OCI-LY7 (cell line): Measurements from ENCODE around the gene UBE3B. TPM values are rescaled to one million over a fixed set of nuclear protein-coding genes. Genes with fewer than 3 reads are reported as not detected.

Source experiments
- BruUV-seq: library from RNA; stranded (reverse); fragments of 400-500 nt; replicated peaks from 2 replicates; lab custom pipeline; 2021; lab: Mats Ljungman, UMichigan
- CTCF ChIA-PET: fragments of 300-600 bp; sonication (Branson Sonifier 250); formaldehyde crosslinking; loops from one replicate; lab custom pipeline; 2022; ENCODE audit warnings: antibody characterized with exemption; ENCODE audit not compliant: unreplicated experiment; lab: Charles Lee
- POLR2A ChIA-PET: fragments of 300-600 bp; sonication (Branson Sonifier 250); formaldehyde crosslinking; loops from one replicate; lab custom pipeline; 2022; ENCODE audit warnings: antibody characterized with exemption; lab: Charles Lee
- DNase-seq: peaks from one replicate; pipeline ENCODE4 v3.0.0-alpha.2; 2015; ENCODE audit warnings: low spot score
- H2AFZ ChIP-seq: fragments of 200-600 bp; sonication (generic), shearing (Covaris generic); 2 replicates; pipeline ENCODE4 v1.6.1; 2014; ENCODE audit warnings: mild to moderate bottlenecking, antibody characterized with exemption, low read length, moderate library complexity
- H3K27ac ChIP-seq: fragments of 200-600 bp; sonication (generic); 2 replicates; pipeline ENCODE4 v1.5.1; 2014; ENCODE audit warnings: mixed run types, low read depth, mild to moderate bottlenecking, moderate library complexity, low read length, inconsistent platforms; ENCODE audit not compliant: poor library complexity, severe bottlenecking
- H3K36me3 ChIP-seq: fragments of 200-600 bp; sonication (generic); 2 replicates; pipeline ENCODE4 v1.6.1; 2014; ENCODE audit warnings: mild to moderate bottlenecking, antibody characterized with exemption, low read length, moderate library complexity, mixed read lengths; ENCODE audit not compliant: insufficient read depth
- H3K4me1 ChIP-seq: fragments of 200-600 bp; sonication (generic); 2 replicates; pipeline ENCODE4 v1.5.1; 2014; ENCODE audit warnings: mild to moderate bottlenecking, low read length; ENCODE audit not compliant: insufficient read depth, poor library complexity, severe bottlenecking
- H3K4me2 ChIP-seq: fragments of 200-600 bp; sonication (generic); 2 replicates; pipeline ENCODE4 v1.6.1; 2014; ENCODE audit warnings: mild to moderate bottlenecking, low read length
- H3K4me3 ChIP-seq: fragments of 200-600 bp; sonication (generic); 2 replicates; pipeline ENCODE4 v1.5.1; 2014; ENCODE audit warnings: mild to moderate bottlenecking, low read depth, low read length; ENCODE audit not compliant: poor library complexity, severe bottlenecking
- H3K79me2 ChIP-seq: fragments of 200-600 bp; sonication (generic); 2 replicates; pipeline ENCODE4 v1.6.1; 2016; ENCODE audit warnings: low read depth, mild to moderate bottlenecking, low read length, moderate library complexity, mixed read lengths; ENCODE audit not compliant: insufficient read depth
- H3K9me2 ChIP-seq: fragments of 200-600 bp; sonication (generic); 2 replicates; pipeline ENCODE4 v1.6.1; 2016; ENCODE audit warnings: mild to moderate bottlenecking, low read length, mixed read lengths; ENCODE audit not compliant: insufficient read depth
- H3K9me3 ChIP-seq: fragments of 200-600 bp; sonication (generic); 2 replicates; pipeline ENCODE4 v1.6.1; 2014; ENCODE audit warnings: mild to moderate bottlenecking, mixed run types, low read length, mixed read lengths
- H4K20me1 ChIP-seq: fragments of 200-600 bp; sonication (generic); 2 replicates; pipeline ENCODE4 v1.6.1; 2014; ENCODE audit warnings: mild to moderate bottlenecking, antibody characterized with exemption, low read length, moderate library complexity, mixed read lengths; ENCODE audit not compliant: insufficient read depth
- EZH2phosphoT487 ChIP-seq: fragments of 200-600 bp; sonication (generic); IDR thresholded peaks from 2 replicates; pipeline ENCODE4 v1.6.1; 2018; ENCODE audit warnings: low read depth, borderline replicate concordance, mild to moderate bottlenecking, mixed run types, antibody characterized with exemption, low read length, moderate library complexity, mixed read lengths
- intact Hi-C: fragments of 100-400 bp; cut with micrococcal nuclease; formaldehyde crosslinking; loops from one replicate; pipeline ENCODE4 v1.10.0; 2022; ENCODE audit not compliant: unreplicated experiment
- total RNA-seq, 2 experiments: library from RNA; depleted of rRNA in 1 of 2; stranded (reverse); fragments of >200 nt in 1 of 2; shearing (Covaris generic) in 1 of 2; gene quantifications; 2 replicates each; pipeline ENCODE4 v1.2.3, GENCODE V29; 2014 to 2022
- TF ChIP-seq, protein P1 (sequence below): fragments of 200-600 bp; sonication (generic); conservative IDR thresholded peaks from 2 replicates; pipeline ENCODE4 v1.5.1; 2014; ENCODE audit warnings: mild to moderate bottlenecking, antibody characterized with exemption, low read length, moderate library complexity, mixed read lengths

The UBE3B gene
- total RNA-seq, 2 experiments from 2014 or later, result 27.8 to 32.6 TPM

DNA sequence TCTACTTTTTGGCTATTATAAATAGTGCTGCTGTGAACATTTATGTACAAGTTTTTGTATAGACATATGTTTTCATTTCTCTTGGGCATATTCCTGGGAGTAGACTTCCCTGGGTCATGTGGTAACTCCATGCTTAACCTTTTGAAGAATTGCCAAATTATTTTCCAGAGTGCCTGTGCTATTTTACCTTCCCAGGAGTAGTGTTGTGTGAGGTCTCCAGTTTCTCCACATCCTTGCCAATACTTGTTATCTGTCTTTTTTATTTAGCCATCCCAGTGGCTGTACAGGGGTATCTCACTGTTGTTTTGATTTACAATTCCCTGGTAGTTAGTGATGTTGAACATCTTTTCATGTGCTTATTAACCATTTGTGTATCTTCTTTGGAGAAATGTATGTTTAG lies 18.9 kb downstream of the UBE3B start:
- H3K9me2 ChIP-seq, result no peaks in the 10 kb centered on the region
- no peaks in the 10 kb centered on the region for H4K20me1 ChIP-seq
- H3K4me1 ChIP-seq, result no peaks in the 10 kb centered on the region
- peaks cover 58% of the 10 kb centered on the region; the same call in 1 of the 2 replicates for H3K36me3 ChIP-seq
- no peaks in the 10 kb centered on the region for H3K9me3 ChIP-seq
- intact Hi-C loops, result no loop called here
- H2AFZ ChIP-seq, result no peak overlapping the region
- H3K27ac ChIP-seq, result no peak overlapping the region
- no peak overlapping the region for H3K4me2 ChIP-seq
- no peak overlapping the region for H3K4me3 ChIP-seq
- ChIA-PET CTCF (no interaction called here), POLR2A (interaction anchor here (0.7 kb wide), 1 partner anchor 19 kb away, joined by 3 read pairs; no protein-coding TSS in a partner anchor)
- TF ChIP-seq, protein P1, sequence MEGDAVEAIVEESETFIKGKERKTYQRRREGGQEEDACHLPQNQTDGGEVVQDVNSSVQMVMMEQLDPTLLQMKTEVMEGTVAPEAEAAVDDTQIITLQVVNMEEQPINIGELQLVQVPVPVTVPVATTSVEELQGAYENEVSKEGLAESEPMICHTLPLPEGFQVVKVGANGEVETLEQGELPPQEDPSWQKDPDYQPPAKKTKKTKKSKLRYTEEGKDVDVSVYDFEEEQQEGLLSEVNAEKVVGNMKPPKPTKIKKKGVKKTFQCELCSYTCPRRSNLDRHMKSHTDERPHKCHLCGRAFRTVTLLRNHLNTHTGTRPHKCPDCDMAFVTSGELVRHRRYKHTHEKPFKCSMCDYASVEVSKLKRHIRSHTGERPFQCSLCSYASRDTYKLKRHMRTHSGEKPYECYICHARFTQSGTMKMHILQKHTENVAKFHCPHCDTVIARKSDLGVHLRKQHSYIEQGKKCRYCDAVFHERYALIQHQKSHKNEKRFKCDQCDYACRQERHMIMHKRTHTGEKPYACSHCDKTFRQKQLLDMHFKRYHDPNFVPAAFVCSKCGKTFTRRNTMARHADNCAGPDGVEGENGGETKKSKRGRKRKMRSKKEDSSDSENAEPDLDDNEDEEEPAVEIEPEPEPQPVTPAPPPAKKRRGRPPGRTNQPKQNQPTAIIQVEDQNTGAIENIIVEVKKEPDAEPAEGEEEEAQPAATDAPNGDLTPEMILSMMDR, result no peak
- no peak for TF ChIP-seq EZH2phosphoT487
- no TSS peak for BruUV-seq
- H3K79me2 ChIP-seq, result no peaks in the 10 kb centered on the region
- DNase-seq, result no peak

DNA sequence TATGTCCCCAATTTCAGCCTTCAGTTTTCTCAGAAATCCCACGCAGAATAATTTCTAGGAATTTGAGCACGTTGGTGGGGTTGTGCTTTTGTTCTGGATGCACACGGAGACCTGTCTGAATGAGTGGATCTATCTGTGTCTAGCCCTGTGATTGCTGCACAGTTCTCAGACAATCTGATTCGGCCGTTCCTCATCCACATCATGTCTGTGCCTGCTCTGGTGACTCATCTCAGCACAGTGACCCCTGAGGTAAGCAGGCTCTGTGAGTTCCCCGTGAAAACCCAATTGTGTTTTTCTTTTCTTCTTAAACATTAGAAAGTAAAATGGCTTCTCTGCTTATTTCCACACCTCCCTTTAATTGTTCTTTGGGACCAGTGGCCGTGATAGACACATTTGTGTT lies 20.2 kb downstream of the UBE3B start:
- H3K4me2 ChIP-seq, result no peak overlapping the region
- TF ChIP-seq EZH2phosphoT487, result no peak
- TF ChIP-seq, protein P1, result no peak
- H3K4me1 ChIP-seq, result no peaks in the 10 kb centered on the region
- H3K27ac ChIP-seq, result no peak overlapping the region
- H2AFZ ChIP-seq, result no peak overlapping the region
- H4K20me1 ChIP-seq, result no peaks in the 10 kb centered on the region
- ChIA-PET CTCF (no interaction called here), POLR2A (no interaction called here)
- H3K4me3 ChIP-seq, result no peak overlapping the region
- H3K9me2 ChIP-seq, result no peaks in the 10 kb centered on the region
- H3K9me3 ChIP-seq, result no peaks in the 10 kb centered on the region
- H3K36me3 ChIP-seq, result peaks cover 60% of the 10 kb centered on the region; the same call in 1 of the 2 replicates
- H3K79me2 ChIP-seq, result no peaks in the 10 kb centered on the region
- intact Hi-C loops, result no loop called here
- no peak for DNase-seq
- BruUV-seq, result no TSS peak

DNA sequence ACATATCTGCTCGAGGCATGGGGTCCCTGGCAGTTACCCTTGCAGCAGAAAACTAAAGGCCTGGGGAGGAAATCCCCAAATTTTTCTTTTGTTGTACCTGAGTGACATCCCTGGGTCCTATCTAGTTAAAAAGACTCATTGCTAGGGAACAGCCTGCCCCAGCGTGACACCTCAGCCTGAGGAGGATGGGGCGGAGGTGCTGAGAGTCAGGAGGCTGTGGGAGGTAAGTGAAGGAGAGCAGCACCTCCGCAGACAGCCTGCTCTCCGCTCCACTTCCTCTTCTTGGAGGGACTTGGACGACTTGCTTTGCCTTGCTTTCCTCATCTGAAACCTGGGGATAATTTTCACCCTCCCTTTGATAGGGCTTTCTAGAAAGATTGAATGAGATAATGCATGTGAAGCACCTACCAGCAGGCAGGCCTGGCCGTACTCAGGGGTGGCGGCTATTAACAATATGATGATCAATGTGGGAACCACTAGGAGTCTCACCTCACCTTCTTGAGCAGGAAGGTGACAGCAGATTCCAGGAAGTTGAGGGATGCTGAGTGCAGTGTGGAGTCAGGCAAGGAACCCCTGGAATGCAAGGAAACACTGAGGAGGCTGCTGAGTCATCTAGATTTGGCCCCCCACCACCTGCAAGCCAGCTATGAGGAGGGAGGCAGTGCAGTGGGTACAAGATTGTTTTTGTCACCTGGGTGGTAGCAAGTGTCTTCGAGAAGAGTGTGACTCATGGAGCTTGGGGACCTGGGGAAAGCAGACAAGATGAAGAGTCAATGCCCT lies 23.2 kb downstream of the UBE3B start:
- H3K79me2 ChIP-seq, result no peaks in the 10 kb centered on the region
- no peak overlapping the region for H3K27ac ChIP-seq
- H2AFZ ChIP-seq, result no peak overlapping the region
- no peaks in the 10 kb centered on the region for H3K9me3 ChIP-seq
- no TSS peak for BruUV-seq
- no peak overlapping the region for H3K4me2 ChIP-seq
- H3K9me2 ChIP-seq, result no peaks in the 10 kb centered on the region
- H3K36me3 ChIP-seq, result peaks cover 72% of the 10 kb centered on the region
- intact Hi-C loops, result no loop called here
- CTCF ChIA-PET, result interaction anchor here (0.9 kb wide), 1 partner anchor 14 kb away, joined by 3 read pairs; no protein-coding TSS in a partner anchor
- H3K4me3 ChIP-seq, result no peak overlapping the region
- DNase-seq, result no peak
- H3K4me1 ChIP-seq, result no peaks in the 10 kb centered on the region
- POLR2A ChIA-PET, result no interaction called here
- no peaks in the 10 kb centered on the region for H4K20me1 ChIP-seq
- TF ChIP-seq, protein P1, result no peak
- TF ChIP-seq EZH2phosphoT487, result no peak
